Mammary epithelial cell (primary cell): ENCODE results near the gene TRIP12.

ENCODE experiments used
- CTCF ChIP-seq, 2 donors: IDR thresholded peaks in 1 of 2; conservative IDR thresholded peaks in 1 of 2; 2 replicates each; pipeline ENCODE4 v1.5.1; 2011 to 2012; ENCODE audit warnings: inconsistent platforms in 2 of 2, low read length in 2 of 2, mild to moderate bottlenecking in 2 of 2, control low read depth in 1 of 2, low read depth in 1 of 2; ENCODE audit not compliant: insufficient read depth in 1 of 2; ENCODE audit errors: extremely low read depth in 1 of 2
- EZH2 ChIP-seq: IDR thresholded peaks from 2 replicates; pipeline ENCODE4 v1.6.1; 2012; ENCODE audit warnings: low read length, inconsistent platforms, borderline replicate concordance

- TF ChIP-seq CTCF (conservative IDR thresholded peaks at IDR 0.05 in 1 of 2, IDR thresholded peaks at IDR 0.05 in 1 of 2; ENCODE audit: extremely low read depth in 1 of 2, insufficient read depth in 1 of 2, low read depth in 1 of 2, low read length in 2 of 2) (no peak), EZH2 (no peak)
Observed at GRCh38 chr2:229925201-229925600, 3.4 kb upstream of the TRIP12 start.
